ENCODE data around the gene NPC1L1. TPM values are rescaled to one million over a fixed set of nuclear protein-coding genes. Genes with fewer than 3 reads are reported as not detected.
A peak's percentile ranks its signal among the peaks of the same experiment; 100 is the strongest.

The NPC1L1 gene
- total and polyA plus RNA-seq, 2 of the 4 experiments (the other 2 are of a cell fraction), result 0.07 TPM; not detected in 1

DNA sequence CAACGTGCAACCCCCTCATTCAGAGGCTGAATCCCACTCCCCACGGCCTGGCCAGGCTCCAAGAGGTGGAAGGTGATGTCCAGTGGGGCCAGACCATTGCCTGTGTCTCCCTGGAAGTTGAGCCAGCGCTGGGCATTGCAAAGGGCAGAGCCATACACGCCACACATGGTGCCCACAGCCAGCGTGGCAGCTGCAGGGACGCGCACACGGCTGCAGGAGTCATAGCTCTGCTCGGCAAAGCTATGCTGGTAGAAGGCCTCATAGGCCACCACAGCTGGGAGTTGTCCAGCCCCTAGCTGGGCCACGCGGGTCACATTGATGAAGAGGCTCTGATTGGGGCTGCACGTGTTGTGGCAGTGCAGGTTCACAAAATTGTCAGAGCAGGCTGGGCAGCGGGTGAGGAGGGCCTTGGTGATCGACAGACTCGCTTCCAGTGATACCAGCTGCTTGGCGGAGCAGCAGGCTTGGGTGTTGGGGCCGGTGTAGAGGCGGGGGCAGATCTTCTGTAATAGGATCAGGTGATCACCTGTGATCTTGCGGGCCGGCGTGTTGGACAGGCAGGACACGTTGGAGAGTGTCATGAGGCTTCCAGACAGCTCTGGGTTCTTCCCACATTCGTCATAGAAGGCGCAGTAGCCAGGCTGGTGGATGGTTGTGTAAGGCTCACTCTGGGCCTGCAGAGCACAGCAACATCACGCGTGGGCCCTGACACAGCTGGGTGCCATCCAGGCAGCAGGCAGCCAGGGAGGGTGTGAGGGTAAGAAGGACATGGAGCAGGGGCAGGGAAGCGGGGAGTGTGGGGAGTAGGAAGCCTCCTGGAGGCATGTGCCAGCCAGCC lies 1.2 kb downstream of the NPC1L1 start:
- no peak overlapping the region for H3K23ac ChIP-seq (ENCODE audit: low read depth, low read length)
- H4K20me1 ChIP-seq (ENCODE audit: insufficient read depth, low read length), result no peaks in the 10 kb centered on the region
- H3K4ac ChIP-seq (ENCODE audit: low read depth, low read length), result no peak overlapping the region
- H3K4me2 ChIP-seq (ENCODE audit: low read depth, low read length), result no peak overlapping the region
- H3K18ac ChIP-seq (ENCODE audit: low read depth, low read length), result no peak overlapping the region
- no peaks in the 10 kb centered on the region for H3K9me3 ChIP-seq (ENCODE audit: control insufficient read depth, insufficient read depth, low read length)
- TF ChIP-seq BHLHE40 (IDR thresholded peaks at IDR 0.05; ENCODE audit: low read depth, low read length) (no peak), RCOR1 (IDR thresholded peaks at IDR 0.05; ENCODE audit: insufficient replicate concordance, low read length) (no peak), POLR2A (IDR thresholded peaks at IDR 0.05; ENCODE audit: low read depth, low read length) (no peak), FOS (IDR thresholded peaks at IDR 0.05; ENCODE audit: low read depth, low read length) (no peak), SMC3 (IDR thresholded peaks at IDR 0.05; ENCODE audit: low read depth, low read length) (no peak), CHD1 (IDR thresholded peaks at IDR 0.05; ENCODE audit: low read depth, low read length) (no peak), MXI1 (IDR thresholded peaks at IDR 0.05; ENCODE audit: borderline replicate concordance, low read depth, low read length) (no peak)
- TF ChIP-seq, protein P1, sequence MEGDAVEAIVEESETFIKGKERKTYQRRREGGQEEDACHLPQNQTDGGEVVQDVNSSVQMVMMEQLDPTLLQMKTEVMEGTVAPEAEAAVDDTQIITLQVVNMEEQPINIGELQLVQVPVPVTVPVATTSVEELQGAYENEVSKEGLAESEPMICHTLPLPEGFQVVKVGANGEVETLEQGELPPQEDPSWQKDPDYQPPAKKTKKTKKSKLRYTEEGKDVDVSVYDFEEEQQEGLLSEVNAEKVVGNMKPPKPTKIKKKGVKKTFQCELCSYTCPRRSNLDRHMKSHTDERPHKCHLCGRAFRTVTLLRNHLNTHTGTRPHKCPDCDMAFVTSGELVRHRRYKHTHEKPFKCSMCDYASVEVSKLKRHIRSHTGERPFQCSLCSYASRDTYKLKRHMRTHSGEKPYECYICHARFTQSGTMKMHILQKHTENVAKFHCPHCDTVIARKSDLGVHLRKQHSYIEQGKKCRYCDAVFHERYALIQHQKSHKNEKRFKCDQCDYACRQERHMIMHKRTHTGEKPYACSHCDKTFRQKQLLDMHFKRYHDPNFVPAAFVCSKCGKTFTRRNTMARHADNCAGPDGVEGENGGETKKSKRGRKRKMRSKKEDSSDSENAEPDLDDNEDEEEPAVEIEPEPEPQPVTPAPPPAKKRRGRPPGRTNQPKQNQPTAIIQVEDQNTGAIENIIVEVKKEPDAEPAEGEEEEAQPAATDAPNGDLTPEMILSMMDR (conservative IDR thresholded peaks at IDR 0.05; ENCODE audit: low read depth, low read length), result no peak
- H3K36me3 ChIP-seq (ENCODE audit: control insufficient read depth, insufficient read depth, low read length), result no peaks in the 10 kb centered on the region
- ChIA-PET CTCF (no interaction called here), POLR2A (ENCODE audit: unreplicated experiment) (no interaction called here)
- H3K4me1 ChIP-seq (ENCODE audit: control insufficient read depth, insufficient read depth, low read length), result peaks cover 8% of the 10 kb centered on the region
- no peak overlapping the region for H3K9ac ChIP-seq (ENCODE audit: low read depth, low read length)
- peak overlapping the region; percentile 30; the same call in 1 of the 2 replicates for H2AK5ac ChIP-seq (ENCODE audit: low read depth, low read length)
- H3K79me1 ChIP-seq (ENCODE audit: low read depth in 1 of 2, low read length in 2 of 2), result no peaks in the 10 kb centered on the region
- H2AFZ ChIP-seq (replicated peaks; ENCODE audit: low read length, poor library complexity), result peak overlapping the region; percentile 44
- H3K14ac ChIP-seq (replicated peaks; ENCODE audit: low read depth, low read length), result no peak overlapping the region
- H2AK9ac ChIP-seq (replicated peaks; ENCODE audit: low read depth, low read length, poor library complexity), result no peak overlapping the region
- H4K91ac ChIP-seq (ENCODE audit: insufficient read depth, low read depth, low read length), result no peak overlapping the region
- H3K56ac ChIP-seq (ENCODE audit: extremely low read depth, insufficient read depth, low read length), result no peak overlapping the region
- H3K4me3 ChIP-seq (ENCODE audit: insufficient read depth, low read depth, low read length), result no peak overlapping the region
- WGBS, 2 experiments (ENCODE audit: extremely low coverage in 2 of 2, insufficient read length in 1 of 2), result 96% methylated on average over 8 of the region's 27 CpGs; no CpG with 5 or more reads in 1 of the 2 experiments
- no peak overlapping the region for H4K8ac ChIP-seq (ENCODE audit: low read depth in 2 of 2, low read length in 2 of 2)
- intact Hi-C loops (cut with micrococcal nuclease), result no loop called here
- H2BK120ac ChIP-seq (ENCODE audit: low read depth, low read length), result no peak overlapping the region
- dilution Hi-C loops (cut with HindIII; ENCODE audit: low sequenced_read_pairs, unreplicated experiment), result no loop called here
- H3K27me3 ChIP-seq (ENCODE audit: control insufficient read depth, insufficient read depth, low read length), result no peaks in the 10 kb centered on the region
- no peak overlapping the region for H2BK15ac ChIP-seq (ENCODE audit: low read depth, low read length)
- ATAC-seq (ENCODE audit: low read depth) (no peak), DNase-seq (no peak)
- no peak overlapping the region for H4K5ac ChIP-seq (ENCODE audit: low read depth, low read length)
- H2BK20ac ChIP-seq (ENCODE audit: low read depth, low read length), result no peak overlapping the region
- no TSS peak for BruUV-seq (replicated peaks)
- peaks cover 10% of the 10 kb centered on the region for H3K9me1 ChIP-seq (ENCODE audit: insufficient read depth, low read length)
- in situ Hi-C loops (cut with MboI; ENCODE audit: low sequenced_read_pairs), result no loop called here
- no peak overlapping the region for H2BK5ac ChIP-seq (ENCODE audit: low read depth, low read length, poor library complexity, severe bottlenecking)
- H3K27ac ChIP-seq (ENCODE audit: insufficient read depth, low read length), result no peak overlapping the region
